HepG2 (cell line): Measurements from ENCODE around the gene PDSS2. TPM values are rescaled to one million over a fixed set of nuclear protein-coding genes. Genes with fewer than 3 reads are reported as not detected.

Experiments used
- ASH2L ChIP-seq: fragments of 300-600, 200-600 bp; sonication (generic); IDR thresholded peaks from 2 replicates; pipeline ENCODE4 v1.7.0; 2017; ENCODE audit warnings: low read depth, mild to moderate bottlenecking, moderate library complexity, mixed read lengths, low read length; ENCODE audit not compliant: insufficient read length
- NR2C2 ChIP-seq: sonication (generic); formaldehyde crosslinking; IDR thresholded peaks from 2 replicates; pipeline ENCODE4 v1.4.0; 2020; ENCODE audit warnings: missing genetic modification reagents, mild to moderate bottlenecking, moderate library complexity, borderline replicate concordance
- PLSCR1 ChIP-seq: sonication (generic); formaldehyde crosslinking; IDR thresholded peaks from 2 replicates; pipeline ENCODE4 v1.5.0; 2020; ENCODE audit warnings: missing genetic modification reagents, mild to moderate bottlenecking, borderline replicate concordance
- REXO4 ChIP-seq: sonication (generic); formaldehyde crosslinking; IDR thresholded peaks from 2 replicates; pipeline ENCODE4 v1.8.0; 2022; ENCODE audit warnings: missing genetic modification reagents, mild to moderate bottlenecking, borderline replicate concordance
- RNF2 ChIP-seq: fragments of 450-650 bp; conservative IDR thresholded peaks from 2 replicates; pipeline ENCODE4 v1.6.1; 2016; ENCODE audit warnings: low read depth
- SIN3A ChIP-seq: IDR thresholded peaks from 2 replicates; pipeline ENCODE4 v1.6.1; 2011; ENCODE audit warnings: low read depth, mild to moderate bottlenecking, control low read depth, low read length, borderline replicate concordance
- TAF1 ChIP-seq: sonication (generic); formaldehyde crosslinking; IDR thresholded peaks from 2 replicates; pipeline ENCODE4 v1.4.0; 2020; ENCODE audit warnings: missing genetic modification reagents
- TP53 ChIP-seq: sonication (generic); formaldehyde crosslinking; conservative IDR thresholded peaks from 2 replicates; pipeline ENCODE4 v1.4.0; 2020; ENCODE audit warnings: missing genetic modification reagents
- ZBTB25 ChIP-seq: IDR thresholded peaks from 2 replicates; pipeline ENCODE4 v1.6.1; 2018; ENCODE audit warnings: missing genetic modification reagents
- ZGPAT ChIP-seq: IDR thresholded peaks from 2 replicates; pipeline ENCODE4 v1.6.1; 2016; ENCODE audit warnings: mild to moderate bottlenecking
- ZMYM4 ChIP-seq: sonication (generic); formaldehyde crosslinking; IDR thresholded peaks from 2 replicates; pipeline ENCODE4 v1.8.1; 2023; ENCODE audit warnings: mild to moderate bottlenecking, missing genetic modification reagents
- ZNF142 ChIP-seq: sonication (generic); formaldehyde crosslinking; IDR thresholded peaks from 2 replicates; pipeline ENCODE4 v1.4.0; 2020; ENCODE audit warnings: missing genetic modification reagents
- ZNF496 ChIP-seq: sonication (generic); formaldehyde crosslinking; IDR thresholded peaks from 2 replicates; pipeline ENCODE4 v1.8.1; 2023; ENCODE audit warnings: mild to moderate bottlenecking, moderate library complexity, missing genetic modification reagents; ENCODE audit not compliant: insufficient replicate concordance
- ZNF724P ChIP-seq: sonication (generic); formaldehyde crosslinking; IDR thresholded peaks from 2 replicates; pipeline ENCODE4 v1.8.0; 2022; ENCODE audit warnings: missing genetic modification reagents, borderline replicate concordance
- ZNF800 ChIP-seq: sonication (generic); formaldehyde crosslinking; IDR thresholded peaks from 2 replicates; pipeline ENCODE4 v1.4.0; 2020; ENCODE audit warnings: missing genetic modification reagents
- ZSCAN25 ChIP-seq: sonication (generic); formaldehyde crosslinking; IDR thresholded peaks from 2 replicates; pipeline ENCODE4 v1.8.0; 2022; ENCODE audit warnings: mild to moderate bottlenecking, missing genetic modification reagents
- polyA plus RNA-seq, 8 experiments: library from polyadenylated mRNA; depleted of rRNA in 3 of 8; stranded (reverse) in 7 of 8; unstranded in 1 of 8; fragments of >200 nt; fragmentation: Illumina TruSeq in 4 of 8; extraction: Trizol in 4 of 8; gene quantifications; 2 replicates each; pipeline versions ENCODE4 v1.2.1 to v1.2.3, GENCODE V29; 2011 to 2016; ENCODE audit warnings: low read depth in 4 of 8, missing spikeins in 1 of 8, mixed read lengths in 1 of 8; ENCODE audit not compliant: insufficient read depth in 1 of 8
- total RNA-seq, 5 experiments: library from RNA; depleted of rRNA; stranded (reverse); fragments of >200 nt; fragmentation: Illumina TruSeq; extraction: Trizol; gene quantifications; 2 replicates each; pipeline ENCODE4 v1.2.3, GENCODE V29; 2016; ENCODE audit warnings: low read depth in 1 of 5

PDSS2 gene
- total and polyA plus RNA-seq, 2 of the 13 experiments (the other 11 are each of a cell fraction or from before 2014, with no cell fraction given) = 16.2 to 17.0 TPM

- TF ChIP-seq ZNF724P (CRISPR knock-in tag) (peak; percentile 81; the same call in 1 of the 2 replicates), TAF1 (CRISPR knock-in tag) (peak; percentile 39; the same call in 1 of the 2 replicates), ASH2L (peak; percentile 38), NR2C2 (CRISPR knock-in tag) (0 out of 2 replicates have a peak, but pooled peaks have one; percentile 11), ZMYM4 (CRISPR knock-in tag) (peak; percentile 61), ZNF142 (CRISPR knock-in tag) (0 out of 2 replicates have a peak, but pooled peaks have one; percentile 38), ZBTB25 (CRISPR knock-in tag) (0 out of 2 replicates have a peak, but pooled peaks have one; percentile 8), ZSCAN25 (CRISPR knock-in tag) (peak; percentile 26; the same call in 1 of the 2 replicates), ZNF496 (no peak), TP53 (0 out of 2 replicates have a peak, but pooled peaks have one; percentile 24), ZNF800 (CRISPR knock-in tag) (peak; percentile 89), SIN3A (peak; percentile 38; the same call in 1 of the 2 replicates), ZGPAT (CRISPR knock-in tag) (0 out of 2 replicates have a peak, but pooled peaks have one; percentile 33), PLSCR1 (CRISPR knock-in tag) (no peak), REXO4 (no peak), RNF2 (0 out of 2 replicates have a peak, but pooled peaks have one; percentile 13)
Observed at GRCh38 chr6:107488875-107489635, 29.7 kb upstream of the PDSS2 start (continued).
